SK-N-MC (cell line): ENCODE results near the gene DNMT3B.

Experiments
- EZH2 ChIP-seq: fragments of 200-600 bp; sonication (generic); IDR thresholded peaks from one replicate; pipeline ENCODE4 v1.6.1; 2017; ENCODE audit warnings: antibody characterized with exemption
- POLR2AphosphoS5 ChIP-seq: IDR thresholded peaks from 2 replicates; pipeline ENCODE4 v1.6.1; 2012; ENCODE audit warnings: mild to moderate bottlenecking, low read depth, low read length, borderline replicate concordance

DNA sequence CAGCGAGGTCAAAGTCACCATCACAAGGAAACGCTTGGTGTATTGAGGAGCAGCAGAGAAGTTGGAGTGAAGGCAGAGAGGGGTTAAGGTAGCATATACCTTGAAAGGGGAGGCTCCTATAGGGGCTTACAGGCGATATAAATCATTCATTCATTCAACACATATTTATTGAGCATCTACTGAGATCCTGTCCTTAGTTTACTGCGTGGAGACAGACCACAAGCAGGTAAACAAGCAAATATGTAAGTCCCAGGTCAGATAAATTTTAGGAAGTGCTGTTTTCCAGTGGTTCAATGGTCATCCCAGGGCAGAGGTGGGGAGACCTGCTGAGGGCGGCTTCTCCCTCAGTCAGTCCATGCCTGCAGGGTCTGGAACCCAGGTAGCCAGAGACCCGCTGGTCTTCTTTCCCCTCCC lies 761 bp upstream of the DNMT3B start:
- TF ChIP-seq POLR2AphosphoS5 (no peak), EZH2 (no peak)
